Measurements from ENCODE around the gene S100PBP. TPM values are rescaled to one million over a fixed set of nuclear protein-coding genes. Genes with fewer than 3 reads are reported as not detected.
"Not testable (repeated sequence)": the region's sequence is repeated elsewhere in the genome, so short reads cannot be mapped to it uniquely, and the experiment has no call there.

Gene S100PBP
- total RNA-seq, 1 experiment from 2014 or later, result 25.2 TPM

- DNase-seq (ENCODE audit: low spot score), result no peak
Measured at GRCh38 chr1:32900371-32900955, 83.0 kb downstream of the S100PBP start.

DNA sequence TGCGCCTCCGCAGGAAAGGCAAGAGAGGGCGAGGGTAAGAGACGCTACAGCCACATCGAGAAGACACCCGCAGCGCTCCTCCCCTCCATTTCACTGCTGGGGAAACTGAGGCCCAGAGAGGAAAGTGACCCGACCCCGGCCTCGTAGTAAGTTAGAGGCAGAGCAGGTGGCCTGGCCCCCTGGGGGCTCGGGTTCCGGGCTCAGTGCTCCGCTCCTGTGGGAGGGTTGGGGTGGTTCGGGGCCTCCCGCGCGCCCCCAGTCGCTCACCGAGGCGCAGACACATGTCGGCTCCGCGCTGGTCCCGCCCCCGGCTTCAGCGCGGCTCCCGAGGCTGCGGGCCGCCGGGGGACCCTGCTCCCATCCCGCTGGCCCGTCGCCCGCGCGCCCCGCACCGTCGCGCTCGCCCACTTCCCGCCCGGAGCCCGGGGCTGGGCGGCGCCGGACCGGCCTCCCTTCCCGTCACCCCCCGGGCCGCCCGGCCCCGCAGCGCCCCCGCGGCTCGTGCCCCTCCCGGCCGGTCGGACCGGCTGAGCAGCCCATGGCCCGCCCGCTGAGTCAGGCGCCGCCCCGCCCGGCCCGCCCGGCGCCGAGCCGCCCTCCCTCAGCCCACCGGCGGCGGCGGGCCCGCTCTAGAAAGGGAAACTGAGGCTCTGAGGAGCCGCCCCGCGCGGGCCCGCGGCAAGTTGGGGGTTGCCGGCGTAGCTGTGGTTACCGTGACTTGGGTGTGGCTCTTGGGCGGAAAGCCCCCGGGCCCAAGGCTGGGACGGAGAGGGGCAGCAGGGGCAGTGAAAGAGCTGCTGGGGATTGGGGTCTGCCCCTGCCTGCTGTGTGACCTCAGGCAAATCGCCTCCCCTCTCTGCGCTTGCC lies 83.7 kb downstream of the S100PBP start, which contains the start of gene TMEM54:
TSS of gene TMEM54 (minus strand) at position 434 of the 867 bp plus-strand sequence. CDS start at position 283, 151 bp downstream.
- no peak for DNase-seq (ENCODE audit: low spot score)

DNA sequence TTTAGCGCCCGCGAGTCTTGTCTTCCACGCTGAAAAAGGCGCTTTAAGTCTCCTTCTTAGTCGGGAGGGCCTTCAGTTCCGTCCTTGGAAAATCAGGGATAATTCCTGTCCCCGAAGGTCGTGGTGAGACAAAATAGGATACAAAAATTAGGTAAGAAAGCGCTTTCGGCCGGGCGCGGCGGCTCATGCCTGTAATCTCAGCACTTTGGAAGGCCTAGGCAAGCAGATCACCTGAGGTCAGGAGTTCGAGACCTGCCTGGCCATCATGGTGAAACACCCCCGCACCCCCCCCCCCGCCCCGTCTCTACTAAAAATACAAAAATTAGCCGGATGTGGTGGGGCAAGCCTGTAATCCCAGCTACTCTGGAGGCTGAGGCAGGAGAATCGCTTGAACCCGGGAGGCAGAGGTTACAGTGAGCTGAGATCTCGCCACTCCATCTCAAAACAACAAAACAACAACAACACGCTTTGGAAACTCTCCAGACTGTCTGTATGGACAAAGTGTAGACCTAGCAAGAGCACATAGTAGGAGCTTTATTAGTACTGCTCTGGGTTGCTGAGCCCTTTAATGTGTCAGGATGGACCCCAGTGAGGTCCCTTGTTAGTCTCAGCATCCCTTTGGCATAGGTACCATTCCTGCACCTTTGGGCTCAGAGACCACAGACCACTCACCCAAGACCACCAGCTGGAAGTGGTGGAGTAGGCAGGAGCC lies 84.5 kb downstream of the S100PBP start:
- DNase-seq (ENCODE audit: low spot score), result no peak

- DNase-seq (ENCODE audit: low spot score), result no peak
Measured at GRCh38 chr1:32902535-32902920, 85.1 kb downstream of the S100PBP start.

- DNase-seq (ENCODE audit: low spot score), result no peak
Measured at GRCh38 chr1:32903991-32904785, 86.7 kb downstream of the S100PBP start.

- no peak for DNase-seq (ENCODE audit: low spot score)
Measured at GRCh38 chr1:32904797-32905196, 87.3 kb downstream of the S100PBP start.

- not testable (repeated sequence) for DNase-seq (ENCODE audit: low spot score)
Measured at GRCh38 chr1:32905588-32905987, 88.1 kb downstream of the S100PBP start.

DNA sequence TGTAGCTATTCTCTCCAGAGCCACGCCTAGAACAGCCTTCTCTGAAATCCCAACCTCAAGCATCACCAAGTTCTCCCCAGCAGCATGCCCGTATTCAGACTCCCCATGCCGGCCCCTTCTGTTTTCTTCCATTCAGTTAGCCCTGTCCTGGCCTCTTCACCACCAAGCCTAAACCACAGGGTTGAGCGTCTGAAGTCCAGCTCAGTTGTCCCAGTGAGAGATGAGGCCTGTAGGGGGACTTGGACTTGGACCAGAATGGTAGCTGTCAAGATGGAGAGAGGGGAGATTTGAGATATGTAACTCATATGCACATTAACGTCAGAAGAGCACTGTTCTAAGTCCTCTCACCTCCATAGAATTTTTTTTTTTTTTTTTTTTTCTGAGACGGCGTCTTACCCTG lies 89.2 kb downstream of the S100PBP start:
- DNase-seq (ENCODE audit: low spot score), result no peak

DNA sequence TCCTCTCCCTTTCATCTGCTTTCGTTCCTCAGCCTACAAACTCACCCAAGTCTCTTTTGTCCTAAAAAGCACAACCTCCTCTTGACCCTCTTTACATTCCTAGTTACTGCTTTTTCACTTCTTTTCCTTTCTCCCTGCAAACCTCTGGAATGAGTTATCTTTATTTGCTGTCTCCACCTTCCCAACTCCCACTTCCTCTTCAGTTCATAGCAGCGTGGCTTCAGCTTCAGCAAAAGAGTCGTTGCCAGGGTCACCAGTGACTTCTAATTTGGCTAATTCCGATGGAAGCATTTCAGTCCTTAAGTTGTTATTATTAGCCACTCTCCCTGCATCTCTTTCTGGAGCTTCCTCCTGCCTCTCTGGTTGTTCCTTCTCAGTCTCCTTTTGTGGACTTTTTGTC lies 90.0 kb downstream of the S100PBP start:
- no peak for DNase-seq (ENCODE audit: low spot score)

Other genes with a start within 250 kb of the S100PBP start
- gene ZBTB8OS, start 167.1 kb upstream of the S100PBP start, total RNA-seq (2014; rRNA removed; shearing (Covaris generic)), result 101 and 102 TPM in 2 replicates
- 137 and 157 TPM in 2 replicates for gene RBBP4, start 166.4 kb upstream of the S100PBP start, total RNA-seq (2014; rRNA removed; shearing (Covaris generic))
- 20.2 and 20.7 TPM in 2 replicates for gene SYNC, start 114.9 kb upstream of the S100PBP start, total RNA-seq (2014; rRNA removed; shearing (Covaris generic))
- 136 and 168 TPM in 2 replicates for gene YARS1, start 295 bp upstream of the S100PBP start, total RNA-seq (2014; rRNA removed; shearing (Covaris generic))
- gene FNDC5, start 53.3 kb downstream of the S100PBP start, total RNA-seq (2014; rRNA removed; shearing (Covaris generic)), result 0.12 and 0.15 TPM in 2 replicates
- not detected in 2 replicates for gene HPCA, start 68.8 kb downstream of the S100PBP start, total RNA-seq (2014; rRNA removed; shearing (Covaris generic))
- 81.8 and 118 TPM in 2 replicates for gene TMEM54, start 83.7 kb downstream of the S100PBP start, total RNA-seq (2014; rRNA removed; shearing (Covaris generic))
- 7.5 and 9.7 TPM in 2 replicates for gene RNF19B, start 147.2 kb downstream of the S100PBP start, total RNA-seq (2014; rRNA removed; shearing (Covaris generic))
- 178 and 192 TPM in 2 replicates for gene AK2, start 219.2 kb downstream of the S100PBP start, total RNA-seq (2014; rRNA removed; shearing (Covaris generic))